Nephron (organoid): ENCODE measurements around the gene CYP26C1.
A peak's percentile ranks its signal among the peaks of the same experiment; 100 is the strongest.

Source experiments
- H3K27ac Mint-ChIP-seq, 3 experiments: 2 replicates each; pipeline ENCODE4 v1.8.0; 2020; ENCODE audit warnings: mixed read lengths in 3 of 3, mild to moderate bottlenecking in 2 of 3, moderate library complexity in 1 of 3
- H3K27me3 Mint-ChIP-seq: 2 replicates; pipeline ENCODE4 v1.8.0; 2021; ENCODE audit warnings: low read depth, mild to moderate bottlenecking, moderate library complexity, mixed read lengths
- H3K36me3 Mint-ChIP-seq: 2 replicates; pipeline ENCODE4 v1.8.0; 2020; ENCODE audit warnings: low read depth, mixed read lengths
- H3K4me1 Mint-ChIP-seq: 2 replicates; pipeline ENCODE4 v1.8.0; 2020; ENCODE audit warnings: mixed read lengths
- H3K4me3 Mint-ChIP-seq, 3 experiments: 2 replicates each; pipeline ENCODE4 v1.8.0; 2020; ENCODE audit warnings: mild to moderate bottlenecking in 3 of 3, mixed read lengths in 3 of 3, moderate library complexity in 2 of 3
- H3K9me3 Mint-ChIP-seq: 2 replicates; pipeline ENCODE4 v1.8.0; 2020; ENCODE audit warnings: mixed read lengths
- TF ChIP-seq, protein P1 (sequence below), 3 experiments: fragments of 200-600 bp; sonication (generic); IDR thresholded peaks; one replicate each; pipeline ENCODE4 v1.5.0; 2021; ENCODE audit warnings: antibody characterized with exemption in 3 of 3; ENCODE audit not compliant: unreplicated experiment in 3 of 3

Gene CYP26C1

DNA sequence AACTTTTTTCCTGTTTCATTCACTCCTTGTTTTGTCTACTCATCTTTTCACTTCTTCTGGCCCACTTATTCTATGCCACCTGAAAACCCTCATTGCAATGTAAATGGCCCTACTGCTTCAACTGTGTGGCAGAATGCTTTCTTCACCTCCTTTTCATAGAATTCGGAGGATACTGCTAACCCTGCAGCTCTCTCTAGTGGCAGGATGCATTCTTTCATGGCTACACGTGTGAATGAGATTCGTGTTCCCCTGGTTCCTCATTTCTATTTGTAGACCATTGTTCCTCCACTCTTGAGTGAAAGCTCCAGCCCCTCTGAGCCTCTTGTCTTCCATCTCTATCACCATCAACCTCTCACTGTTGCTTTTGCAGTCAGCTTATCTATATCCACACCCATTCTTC is 20.9 kb upstream of the CYP26C1 start:
- no peak overlapping the region for H3K27ac Mint-ChIP-seq
- H3K27me3 Mint-ChIP-seq: no peaks in the 10 kb centered on the region
- no peaks in the 10 kb centered on the region for H3K36me3 Mint-ChIP-seq
- TF ChIP-seq, protein P1, sequence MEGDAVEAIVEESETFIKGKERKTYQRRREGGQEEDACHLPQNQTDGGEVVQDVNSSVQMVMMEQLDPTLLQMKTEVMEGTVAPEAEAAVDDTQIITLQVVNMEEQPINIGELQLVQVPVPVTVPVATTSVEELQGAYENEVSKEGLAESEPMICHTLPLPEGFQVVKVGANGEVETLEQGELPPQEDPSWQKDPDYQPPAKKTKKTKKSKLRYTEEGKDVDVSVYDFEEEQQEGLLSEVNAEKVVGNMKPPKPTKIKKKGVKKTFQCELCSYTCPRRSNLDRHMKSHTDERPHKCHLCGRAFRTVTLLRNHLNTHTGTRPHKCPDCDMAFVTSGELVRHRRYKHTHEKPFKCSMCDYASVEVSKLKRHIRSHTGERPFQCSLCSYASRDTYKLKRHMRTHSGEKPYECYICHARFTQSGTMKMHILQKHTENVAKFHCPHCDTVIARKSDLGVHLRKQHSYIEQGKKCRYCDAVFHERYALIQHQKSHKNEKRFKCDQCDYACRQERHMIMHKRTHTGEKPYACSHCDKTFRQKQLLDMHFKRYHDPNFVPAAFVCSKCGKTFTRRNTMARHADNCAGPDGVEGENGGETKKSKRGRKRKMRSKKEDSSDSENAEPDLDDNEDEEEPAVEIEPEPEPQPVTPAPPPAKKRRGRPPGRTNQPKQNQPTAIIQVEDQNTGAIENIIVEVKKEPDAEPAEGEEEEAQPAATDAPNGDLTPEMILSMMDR (IDR thresholded peaks at IDR 0.05; ENCODE audit: unreplicated experiment in 3 of 3): no peak
- H3K4me1 Mint-ChIP-seq: peaks cover 2% of the 10 kb centered on the region
- H3K4me3 Mint-ChIP-seq: no peak overlapping the region
- H3K9me3 Mint-ChIP-seq: no peaks in the 10 kb centered on the region

DNA sequence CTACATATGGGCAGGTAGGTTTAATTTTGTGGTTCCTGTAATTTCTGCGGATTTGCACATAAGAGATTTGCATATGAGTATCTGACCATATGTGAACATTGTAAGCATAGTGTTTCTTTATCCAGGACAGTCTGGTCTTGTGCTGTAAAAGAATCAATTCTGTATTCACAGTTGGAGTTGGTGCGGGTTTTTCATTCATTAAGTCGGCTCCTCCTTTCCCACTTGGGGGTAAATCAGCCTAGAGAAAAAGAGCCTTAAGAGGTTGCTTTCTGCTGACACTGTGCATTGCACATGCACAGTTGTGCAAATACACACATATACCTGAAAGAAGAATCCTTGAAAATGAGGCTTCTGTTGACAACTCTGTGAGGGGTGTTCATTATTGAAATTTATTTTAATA is 6.1 kb upstream of the CYP26C1 start:
- Mint-ChIP-seq H3K27ac (no peak overlapping the region), H3K4me3 (no peak overlapping the region), H3K4me1 (no peaks in the 10 kb centered on the region), H3K9me3 (no peaks in the 10 kb centered on the region), H3K27me3 (peaks cover 11% of the 10 kb centered on the region), H3K36me3 (peaks cover 15% of the 10 kb centered on the region)
- TF ChIP-seq, protein P1 (IDR thresholded peaks at IDR 0.05; ENCODE audit: unreplicated experiment in 3 of 3): no peak

DNA sequence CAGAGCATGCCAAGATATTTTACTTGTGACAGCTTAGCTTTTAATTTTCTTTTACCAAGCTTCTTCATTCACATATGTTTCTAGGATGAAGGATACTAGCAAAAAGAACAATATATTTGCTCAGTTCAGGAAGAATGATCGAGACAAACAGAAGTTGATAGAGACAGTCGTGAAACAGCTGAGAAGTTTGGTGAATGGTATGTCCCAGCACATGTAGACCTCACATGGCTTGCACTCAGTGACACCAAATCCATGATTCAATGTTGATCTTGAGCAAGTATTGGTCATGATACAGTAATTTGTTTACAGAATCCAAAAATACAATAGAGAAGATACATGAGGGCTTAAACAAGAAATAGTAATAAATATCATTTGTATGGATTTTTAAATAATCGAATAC is 2.5 kb upstream of the CYP26C1 start:
- Mint-ChIP-seq H3K4me1 (no peaks in the 10 kb centered on the region), H3K9me3 (no peaks in the 10 kb centered on the region), H3K4me3 (no peak overlapping the region), H3K27me3 (peaks cover 45% of the 10 kb centered on the region), H3K36me3 (peaks cover 22% of the 10 kb centered on the region), H3K27ac (no peak overlapping the region)
- TF ChIP-seq, protein P1 (IDR thresholded peaks at IDR 0.05; ENCODE audit: unreplicated experiment in 3 of 3): no peak

DNA sequence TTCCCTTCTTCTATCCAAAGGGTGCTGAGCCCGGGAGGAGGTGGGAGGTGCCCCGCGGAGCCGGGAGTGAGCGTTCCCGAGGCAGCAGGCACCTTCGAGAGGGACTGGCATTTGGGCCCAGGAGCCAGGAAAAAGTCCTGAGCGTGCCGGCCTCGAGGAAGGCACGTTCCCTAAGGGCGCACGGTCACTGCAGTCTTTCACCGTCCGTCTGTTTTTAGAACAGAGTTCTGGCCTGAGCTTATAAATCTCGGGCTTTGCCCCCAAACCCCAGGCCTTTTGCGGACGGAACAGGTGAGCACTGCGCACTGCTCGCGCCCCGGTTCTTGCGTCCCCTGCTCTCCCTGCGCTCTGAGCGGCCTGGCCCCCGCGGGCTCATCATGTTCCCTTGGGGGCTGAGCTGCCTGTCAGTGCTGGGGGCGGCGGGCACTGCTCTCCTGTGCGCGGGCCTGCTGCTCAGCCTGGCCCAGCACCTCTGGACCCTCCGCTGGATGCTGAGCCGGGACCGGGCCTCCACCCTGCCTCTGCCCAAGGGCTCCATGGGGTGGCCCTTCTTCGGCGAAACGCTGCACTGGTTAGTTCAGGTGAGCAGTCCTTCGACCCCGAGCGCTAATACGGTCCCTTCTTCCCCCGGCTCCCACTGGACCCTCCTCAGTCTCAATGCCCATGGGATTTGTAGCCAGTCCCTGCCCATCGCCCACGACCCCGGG is 442 bp downstream of the CYP26C1 start:
- peaks cover 26% of the 10 kb centered on the region for H3K36me3 Mint-ChIP-seq
- peaks cover 4% of the 10 kb centered on the region for H3K4me1 Mint-ChIP-seq
- H3K27ac Mint-ChIP-seq: no peak overlapping the region
- TF ChIP-seq, protein P1 (IDR thresholded peaks at IDR 0.05; ENCODE audit: unreplicated experiment in 3 of 3): no peak
- H3K4me3 Mint-ChIP-seq: peak overlapping the region in 2 of 3 experiments; percentile 25 to 36
- H3K9me3 Mint-ChIP-seq: no peaks in the 10 kb centered on the region
- H3K27me3 Mint-ChIP-seq: peaks cover 73% of the 10 kb centered on the region

DNA sequence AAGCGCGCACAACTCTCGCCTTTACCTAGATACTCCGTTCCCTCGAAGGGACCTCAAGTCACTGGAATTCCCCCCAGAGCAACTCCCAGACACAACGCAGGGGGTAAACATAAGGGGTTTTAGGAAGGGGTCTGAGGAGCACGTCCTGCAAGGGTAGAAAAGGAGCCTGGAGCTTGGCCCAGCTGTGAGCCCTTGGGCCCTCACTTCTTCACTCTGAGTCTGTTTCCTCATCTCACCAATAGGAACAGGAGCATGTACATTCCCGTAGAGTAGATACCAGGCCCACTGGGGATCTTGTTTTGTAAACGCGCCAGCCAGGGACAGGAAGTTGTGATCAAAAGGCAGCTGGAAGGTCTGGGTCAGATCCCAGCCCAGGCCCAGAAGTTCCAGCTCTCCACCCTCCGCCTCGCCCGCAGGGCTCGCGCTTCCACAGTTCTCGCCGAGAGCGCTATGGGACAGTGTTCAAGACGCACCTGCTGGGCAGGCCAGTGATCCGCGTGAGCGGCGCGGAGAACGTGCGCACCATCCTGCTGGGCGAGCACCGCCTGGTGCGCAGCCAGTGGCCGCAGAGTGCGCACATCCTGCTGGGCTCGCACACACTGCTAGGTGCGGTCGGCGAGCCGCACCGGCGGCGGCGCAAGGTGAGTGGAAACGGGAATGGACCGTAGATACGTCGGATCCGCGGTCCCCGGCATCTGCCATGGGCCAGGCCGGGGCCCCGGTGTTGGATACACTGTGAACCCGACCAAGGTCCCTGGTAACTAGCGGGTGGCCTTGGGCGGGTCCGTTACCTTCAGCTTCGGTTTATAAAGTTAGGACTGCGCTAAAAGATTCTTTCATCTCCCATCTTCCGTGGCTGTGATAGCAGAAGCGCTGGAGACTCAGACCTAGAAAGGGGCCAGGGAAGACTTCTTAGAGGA is 1.3 kb downstream of the CYP26C1 start:
- H3K4me3 Mint-ChIP-seq: peak overlapping the region; percentile 31 to 65 (median 42)
- peaks cover 26% of the 10 kb centered on the region for H3K36me3 Mint-ChIP-seq
- no peak overlapping the region for H3K27ac Mint-ChIP-seq
- TF ChIP-seq, protein P1 (IDR thresholded peaks at IDR 0.05; ENCODE audit: unreplicated experiment in 3 of 3): no peak
- no peaks in the 10 kb centered on the region for H3K9me3 Mint-ChIP-seq
- H3K4me1 Mint-ChIP-seq: peaks cover 4% of the 10 kb centered on the region
- peaks cover 81% of the 10 kb centered on the region for H3K27me3 Mint-ChIP-seq
